ENCODE results near the gene SELENOO. TPM values are rescaled to one million over a fixed set of nuclear protein-coding genes. Genes with fewer than 3 reads are reported as not detected.

The SELENOO gene
- total and polyA plus RNA-seq, 2 of the 13 experiments (the other 11 are each of a cell fraction or from before 2014, with no cell fraction given): 14.4 to 19.0 TPM

DNA sequence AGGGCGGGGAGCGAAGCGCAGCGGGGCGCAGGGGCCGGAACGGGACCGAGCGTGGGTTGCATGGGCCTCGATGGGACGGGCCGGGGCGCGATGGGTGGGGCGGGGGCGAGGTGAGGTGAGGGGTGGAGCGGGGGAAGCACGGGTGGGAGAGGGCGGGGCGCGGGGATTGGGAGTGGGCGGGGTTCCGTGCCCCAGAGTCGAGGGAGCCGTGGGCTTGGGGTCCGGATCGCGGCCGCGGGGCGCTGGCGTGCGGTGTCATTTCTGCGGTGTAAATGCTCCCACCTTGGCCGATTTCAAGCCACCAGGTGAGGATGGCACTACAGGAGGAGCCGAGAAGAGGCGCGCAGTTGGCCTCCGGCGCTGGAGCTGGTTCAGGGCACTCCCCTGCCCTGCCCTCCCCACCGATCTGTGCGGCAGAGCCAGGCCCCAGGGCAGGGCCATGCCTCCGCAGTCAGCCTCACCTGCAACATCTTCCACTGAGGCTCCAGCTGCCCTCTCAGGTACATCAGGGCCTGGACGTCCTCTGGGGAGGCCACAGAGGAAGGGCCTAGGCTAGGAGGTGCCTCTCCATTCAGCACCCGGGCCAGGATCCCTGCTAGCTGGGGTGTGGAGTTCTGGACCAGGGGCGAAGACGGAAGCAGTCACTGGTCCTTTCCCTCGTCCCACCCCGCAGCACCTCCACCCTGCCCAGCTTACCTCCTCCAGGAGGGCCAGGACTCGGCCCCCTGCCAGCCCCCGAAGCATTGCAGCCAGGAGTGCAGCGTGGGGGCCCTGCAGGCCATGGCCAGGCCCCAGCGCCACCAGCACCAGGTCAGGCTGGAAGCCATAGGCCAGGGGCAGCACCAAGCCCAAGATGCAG lies 44.6 kb downstream of the SELENOO start (continued):
- TF ChIP-seq KDM5B (CRISPR knock-in tag; IDR thresholded peaks at IDR 0.05; ENCODE audit: borderline replicate concordance) (0 out of 2 replicates have a peak, but pooled peaks have one; percentile 0), HDAC1 (CRISPR knock-in tag; IDR thresholded peaks at IDR 0.05) (peak; percentile 52; the same call in 1 of the 2 replicates), PCBP2 (optimal IDR thresholded peaks at IDR 0.05; ENCODE audit: low read depth, low read length, poor library complexity, severe bottlenecking) (no peak), HNRNPK (IDR thresholded peaks at IDR 0.05; ENCODE audit: low read depth, low read length, poor library complexity, severe bottlenecking) (peak; percentile 46), YEATS4 (CRISPR knock-in tag; IDR thresholded peaks at IDR 0.05; ENCODE audit: borderline replicate concordance) (0 out of 2 replicates have a peak, but pooled peaks have one; percentile 11), ZNF317 (CRISPR knock-in tag; IDR thresholded peaks at IDR 0.05) (0 out of 2 replicates have a peak, but pooled peaks have one; percentile 13), MYNN (CRISPR knock-in tag; IDR thresholded peaks at IDR 0.05; ENCODE audit: low read depth) (no peak), KLF12 (CRISPR knock-in tag; IDR thresholded peaks at IDR 0.05; ENCODE audit: borderline replicate concordance) (peak; percentile 3; the same call in 1 of the 2 replicates), ZNF354B (CRISPR knock-in tag; IDR thresholded peaks at IDR 0.05) (no peak)
- TF ChIP-seq, protein P1, sequence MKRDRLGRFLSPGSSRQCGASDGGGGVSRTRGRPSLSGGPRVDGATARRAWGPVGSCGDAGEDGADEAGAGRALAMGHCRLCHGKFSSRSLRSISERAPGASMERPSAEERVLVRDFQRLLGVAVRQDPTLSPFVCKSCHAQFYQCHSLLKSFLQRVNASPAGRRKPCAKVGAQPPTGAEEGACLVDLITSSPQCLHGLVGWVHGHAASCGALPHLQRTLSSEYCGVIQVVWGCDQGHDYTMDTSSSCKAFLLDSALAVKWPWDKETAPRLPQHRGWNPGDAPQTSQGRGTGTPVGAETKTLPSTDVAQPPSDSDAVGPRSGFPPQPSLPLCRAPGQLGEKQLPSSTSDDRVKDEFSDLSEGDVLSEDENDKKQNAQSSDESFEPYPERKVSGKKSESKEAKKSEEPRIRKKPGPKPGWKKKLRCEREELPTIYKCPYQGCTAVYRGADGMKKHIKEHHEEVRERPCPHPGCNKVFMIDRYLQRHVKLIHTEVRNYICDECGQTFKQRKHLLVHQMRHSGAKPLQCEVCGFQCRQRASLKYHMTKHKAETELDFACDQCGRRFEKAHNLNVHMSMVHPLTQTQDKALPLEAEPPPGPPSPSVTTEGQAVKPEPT (CRISPR knock-in tag; IDR thresholded peaks at IDR 0.05; ENCODE audit: low read depth): no peak
- TF ChIP-seq, protein P2, sequence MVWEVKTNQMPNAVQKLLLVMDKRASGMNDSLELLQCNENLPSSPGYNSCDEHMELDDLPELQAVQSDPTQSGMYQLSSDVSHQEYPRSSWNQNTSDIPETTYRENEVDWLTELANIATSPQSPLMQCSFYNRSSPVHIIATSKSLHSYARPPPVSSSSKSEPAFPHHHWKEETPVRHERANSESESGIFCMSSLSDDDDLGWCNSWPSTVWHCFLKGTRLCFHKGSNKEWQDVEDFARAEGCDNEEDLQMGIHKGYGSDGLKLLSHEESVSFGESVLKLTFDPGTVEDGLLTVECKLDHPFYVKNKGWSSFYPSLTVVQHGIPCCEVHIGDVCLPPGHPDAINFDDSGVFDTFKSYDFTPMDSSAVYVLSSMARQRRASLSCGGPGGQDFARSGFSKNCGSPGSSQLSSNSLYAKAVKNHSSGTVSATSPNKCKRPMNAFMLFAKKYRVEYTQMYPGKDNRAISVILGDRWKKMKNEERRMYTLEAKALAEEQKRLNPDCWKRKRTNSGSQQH (CRISPR knock-in tag; IDR thresholded peaks at IDR 0.05; ENCODE audit: low read depth): peak; percentile 90; the same call in 1 of the 2 replicates
- TF ChIP-seq, protein P3, sequence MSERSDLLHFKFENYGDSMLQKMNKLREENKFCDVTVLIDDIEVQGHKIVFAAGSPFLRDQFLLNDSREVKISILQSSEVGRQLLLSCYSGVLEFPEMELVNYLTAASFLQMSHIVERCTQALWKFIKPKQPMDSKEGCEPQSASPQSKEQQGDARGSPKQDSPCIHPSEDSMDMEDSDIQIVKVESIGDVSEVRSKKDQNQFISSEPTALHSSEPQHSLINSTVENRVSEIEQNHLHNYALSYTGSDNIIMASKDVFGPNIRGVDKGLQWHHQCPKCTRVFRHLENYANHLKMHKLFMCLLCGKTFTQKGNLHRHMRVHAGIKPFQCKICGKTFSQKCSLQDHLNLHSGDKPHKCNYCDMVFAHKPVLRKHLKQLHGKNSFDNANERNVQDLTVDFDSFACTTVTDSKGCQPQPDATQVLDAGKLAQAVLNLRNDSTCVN (CRISPR knock-in tag; IDR thresholded peaks at IDR 0.05; ENCODE audit: borderline replicate concordance): no peak
- TF ChIP-seq, protein P4, sequence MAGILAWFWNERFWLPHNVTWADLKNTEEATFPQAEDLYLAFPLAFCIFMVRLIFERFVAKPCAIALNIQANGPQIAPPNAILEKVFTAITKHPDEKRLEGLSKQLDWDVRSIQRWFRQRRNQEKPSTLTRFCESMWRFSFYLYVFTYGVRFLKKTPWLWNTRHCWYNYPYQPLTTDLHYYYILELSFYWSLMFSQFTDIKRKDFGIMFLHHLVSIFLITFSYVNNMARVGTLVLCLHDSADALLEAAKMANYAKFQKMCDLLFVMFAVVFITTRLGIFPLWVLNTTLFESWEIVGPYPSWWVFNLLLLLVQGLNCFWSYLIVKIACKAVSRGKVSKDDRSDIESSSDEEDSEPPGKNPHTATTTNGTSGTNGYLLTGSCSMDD (CRISPR knock-in tag; IDR thresholded peaks at IDR 0.05): no peak
- TF ChIP-seq, protein P5, sequence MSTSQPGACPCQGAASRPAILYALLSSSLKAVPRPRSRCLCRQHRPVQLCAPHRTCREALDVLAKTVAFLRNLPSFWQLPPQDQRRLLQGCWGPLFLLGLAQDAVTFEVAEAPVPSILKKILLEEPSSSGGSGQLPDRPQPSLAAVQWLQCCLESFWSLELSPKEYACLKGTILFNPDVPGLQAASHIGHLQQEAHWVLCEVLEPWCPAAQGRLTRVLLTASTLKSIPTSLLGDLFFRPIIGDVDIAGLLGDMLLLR (CRISPR knock-in tag; IDR thresholded peaks at IDR 0.05): peak; percentile 1; the same call in 1 of the 2 replicates
- TF ChIP-seq, protein P6, sequence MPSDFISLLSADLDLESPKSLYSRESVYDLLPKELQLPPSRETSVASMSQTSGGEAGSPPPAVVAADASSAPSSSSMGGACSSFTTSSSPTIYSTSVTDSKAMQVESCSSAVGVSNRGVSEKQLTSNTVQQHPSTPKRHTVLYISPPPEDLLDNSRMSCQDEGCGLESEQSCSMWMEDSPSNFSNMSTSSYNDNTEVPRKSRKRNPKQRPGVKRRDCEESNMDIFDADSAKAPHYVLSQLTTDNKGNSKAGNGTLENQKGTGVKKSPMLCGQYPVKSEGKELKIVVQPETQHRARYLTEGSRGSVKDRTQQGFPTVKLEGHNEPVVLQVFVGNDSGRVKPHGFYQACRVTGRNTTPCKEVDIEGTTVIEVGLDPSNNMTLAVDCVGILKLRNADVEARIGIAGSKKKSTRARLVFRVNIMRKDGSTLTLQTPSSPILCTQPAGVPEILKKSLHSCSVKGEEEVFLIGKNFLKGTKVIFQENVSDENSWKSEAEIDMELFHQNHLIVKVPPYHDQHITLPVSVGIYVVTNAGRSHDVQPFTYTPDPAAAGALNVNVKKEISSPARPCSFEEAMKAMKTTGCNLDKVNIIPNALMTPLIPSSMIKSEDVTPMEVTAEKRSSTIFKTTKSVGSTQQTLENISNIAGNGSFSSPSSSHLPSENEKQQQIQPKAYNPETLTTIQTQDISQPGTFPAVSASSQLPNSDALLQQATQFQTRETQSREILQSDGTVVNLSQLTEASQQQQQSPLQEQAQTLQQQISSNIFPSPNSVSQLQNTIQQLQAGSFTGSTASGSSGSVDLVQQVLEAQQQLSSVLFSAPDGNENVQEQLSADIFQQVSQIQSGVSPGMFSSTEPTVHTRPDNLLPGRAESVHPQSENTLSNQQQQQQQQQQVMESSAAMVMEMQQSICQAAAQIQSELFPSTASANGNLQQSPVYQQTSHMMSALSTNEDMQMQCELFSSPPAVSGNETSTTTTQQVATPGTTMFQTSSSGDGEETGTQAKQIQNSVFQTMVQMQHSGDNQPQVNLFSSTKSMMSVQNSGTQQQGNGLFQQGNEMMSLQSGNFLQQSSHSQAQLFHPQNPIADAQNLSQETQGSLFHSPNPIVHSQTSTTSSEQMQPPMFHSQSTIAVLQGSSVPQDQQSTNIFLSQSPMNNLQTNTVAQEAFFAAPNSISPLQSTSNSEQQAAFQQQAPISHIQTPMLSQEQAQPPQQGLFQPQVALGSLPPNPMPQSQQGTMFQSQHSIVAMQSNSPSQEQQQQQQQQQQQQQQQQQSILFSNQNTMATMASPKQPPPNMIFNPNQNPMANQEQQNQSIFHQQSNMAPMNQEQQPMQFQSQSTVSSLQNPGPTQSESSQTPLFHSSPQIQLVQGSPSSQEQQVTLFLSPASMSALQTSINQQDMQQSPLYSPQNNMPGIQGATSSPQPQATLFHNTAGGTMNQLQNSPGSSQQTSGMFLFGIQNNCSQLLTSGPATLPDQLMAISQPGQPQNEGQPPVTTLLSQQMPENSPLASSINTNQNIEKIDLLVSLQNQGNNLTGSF (CRISPR knock-in tag; IDR thresholded peaks at IDR 0.05): no peak

All from HepG2 (cell line).